CD4-positive, alpha-beta memory T cell (primary cell): ENCODE measurements around the gene PARP1. TPM values are rescaled to one million over a fixed set of nuclear protein-coding genes. Genes with fewer than 3 reads are reported as not detected.

Experiments
- CTCF ChIA-PET: fragments of 350-600 bp; sonication (Branson Sonifier 250); formaldehyde crosslinking; loops from one replicate; lab custom pipeline; 2021; ENCODE audit warnings: inconsistent platforms; ENCODE audit not compliant: partially characterized antibody; lab: Charles Lee
- POLR2A ChIA-PET: fragments of 350-600 bp; sonication (Branson Sonifier 250); formaldehyde crosslinking; loops from one replicate; lab custom pipeline; 2021; ENCODE audit not compliant: partially characterized antibody; lab: Charles Lee
- DNase-seq, 5 donors: peaks; one replicate each; pipeline versions ENCODE4 v3.0.0 to v3.0.0-alpha.2; 2020 to 2022; ENCODE audit warnings: mixed read lengths in 1 of 5
- H3K27ac ChIP-seq: one replicate; pipeline ENCODE4 v1.7.0; 2013; ENCODE audit warnings: low read depth, low read length
- H3K27me3 ChIP-seq: 2 replicates; pipeline ENCODE4 v1.7.0; 2013; ENCODE audit warnings: mild to moderate bottlenecking, low read length, moderate library complexity; ENCODE audit not compliant: insufficient read depth
- H3K36me3 ChIP-seq: 2 replicates; pipeline ENCODE4 v1.7.0; 2013; ENCODE audit warnings: mild to moderate bottlenecking, low read length, moderate library complexity; ENCODE audit not compliant: insufficient read depth
- H3K4me1 ChIP-seq: 2 replicates; pipeline ENCODE4 v1.7.0; 2013; ENCODE audit warnings: mild to moderate bottlenecking, low read length, moderate library complexity; ENCODE audit not compliant: insufficient read depth
- H3K4me3 ChIP-seq, 2 donors: one replicate each; pipeline ENCODE4 v1.7.0; 2013; ENCODE audit warnings: low read length in 2 of 2, mild to moderate bottlenecking in 1 of 2
- H3K9me3 ChIP-seq, 2 donors: one replicate each; pipeline ENCODE4 v1.7.0; 2013; ENCODE audit warnings: low read length in 2 of 2, control low read depth in 1 of 2; ENCODE audit not compliant: control insufficient read depth in 1 of 2
- H3K27ac Mint-ChIP-seq, 7 donors: one replicate each; pipeline ENCODE4 v1.8.0; 2020 to 2021; ENCODE audit warnings: mixed read lengths in 7 of 7, mild to moderate bottlenecking in 6 of 7, inconsistent platforms in 3 of 7, moderate library complexity in 3 of 7
- H3K27me3 Mint-ChIP-seq, 2 donors: one replicate each; pipeline ENCODE4 v1.8.0; 2020 to 2021; ENCODE audit warnings: mixed read lengths in 2 of 2
- H3K36me3 Mint-ChIP-seq, 2 donors: one replicate each; pipeline ENCODE4 v1.8.0; 2020 to 2021; ENCODE audit warnings: mixed read lengths in 2 of 2, inconsistent platforms in 1 of 2, mild to moderate bottlenecking in 1 of 2
- H3K4me1 Mint-ChIP-seq, 4 donors: one replicate each; pipeline ENCODE4 v1.8.0; 2020 to 2021; ENCODE audit warnings: mixed read lengths in 4 of 4, mild to moderate bottlenecking in 1 of 4
- H3K4me3 Mint-ChIP-seq, 8 donors: one replicate each; pipeline ENCODE4 v1.8.0; 2020 to 2021; ENCODE audit warnings: mixed read lengths in 8 of 8, mild to moderate bottlenecking in 7 of 8, moderate library complexity in 6 of 8, inconsistent platforms in 3 of 8
- H3K9me3 Mint-ChIP-seq, 8 donors: one replicate each; pipeline ENCODE4 v1.8.0; 2020 to 2021; ENCODE audit warnings: mixed read lengths in 8 of 8, mild to moderate bottlenecking in 5 of 8, inconsistent platforms in 3 of 8, moderate library complexity in 1 of 8
- intact Hi-C: fragments of 100-400 bp; cut with micrococcal nuclease; formaldehyde crosslinking; loops from one replicate; pipeline ENCODE4 v1.15.1; 2023
- polyA plus RNA-seq, 2 donors: library from polyadenylated mRNA; unstranded; fragments of 300-500 nt; fragmentation: Illumina TruSeq; gene quantifications; one replicate each; pipeline ENCODE4 v1.2.3, GENCODE V29; 2021
- total RNA-seq, 2 experiments: library from RNA; stranded (reverse); gene quantifications; one replicate each; pipeline ENCODE4 v1.2.3, GENCODE V29; 2021

PARP1 gene
- total and polyA plus RNA-seq, 4 experiments from 2014 or later, result 73.0 to 148 (median 125) TPM

GRCh38 chr1:226372885-226373284 lies 35.0 kb downstream of the PARP1 start:
- H3K27me3 ChIP-seq, result no peaks in the 10 kb centered on the region
- peaks cover 71 to 98% of the 10 kb centered on the region in 2 donors for H3K36me3 Mint-ChIP-seq
- H3K9me3 Mint-ChIP-seq, result peaks cover 0 to 1% (median 0%) of the 10 kb centered on the region in 8 donors
- no peaks in the 10 kb centered on the region for H3K27me3 Mint-ChIP-seq
- H3K4me1 ChIP-seq, result no peaks in the 10 kb centered on the region
- DNase-seq, result no peak
- peak overlapping the region in 3 of 7 donors; percentile 30 to 68 (median 46) for H3K27ac Mint-ChIP-seq
- H3K36me3 ChIP-seq, result peaks cover 95% of the 10 kb centered on the region
- CTCF ChIA-PET, result no interaction called here
- no peak overlapping the region for H3K27ac ChIP-seq
- no peaks in the 10 kb centered on the region for H3K4me1 Mint-ChIP-seq
- H3K4me3 ChIP-seq, result no peak overlapping the region
- no peaks in the 10 kb centered on the region for H3K9me3 ChIP-seq
- H3K4me3 Mint-ChIP-seq, result no peak overlapping the region
- intact Hi-C loops, result no loop called here
- POLR2A ChIA-PET, result no interaction called here

DNA sequence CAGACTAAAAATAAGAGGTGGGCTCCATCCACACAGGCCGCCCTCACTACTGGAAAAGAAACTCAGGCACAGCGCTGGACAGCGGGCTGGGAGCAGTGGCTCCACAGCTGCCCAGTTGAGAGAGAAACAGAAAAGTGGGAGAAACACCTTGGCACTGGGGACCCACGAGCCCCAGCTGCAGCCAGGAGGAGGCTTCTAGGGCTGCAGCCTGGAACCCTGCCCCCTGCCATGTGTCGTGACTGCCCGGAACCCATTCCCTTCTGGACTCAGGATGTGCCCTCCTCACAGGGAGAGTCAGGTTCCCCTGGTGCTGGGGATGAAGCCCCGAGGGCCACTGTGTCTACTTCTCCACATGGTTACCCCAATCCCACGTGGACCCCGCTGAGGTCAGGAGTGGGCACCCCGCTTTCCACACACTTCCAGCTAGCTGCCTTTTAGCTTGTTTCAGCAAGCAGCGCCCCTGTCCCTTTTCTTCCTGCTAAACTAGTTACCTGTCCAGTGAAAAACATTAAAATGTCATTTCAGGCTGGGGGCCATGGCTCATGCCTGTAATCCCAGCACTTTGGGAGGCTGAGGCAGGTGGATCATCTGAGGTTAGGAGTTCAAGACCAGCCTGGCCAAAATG lies 35.9 kb downstream of the PARP1 start:
- no peak overlapping the region for H3K4me3 ChIP-seq
- no peaks in the 10 kb centered on the region for H3K27me3 ChIP-seq
- POLR2A ChIA-PET, result no interaction called here
- no peaks in the 10 kb centered on the region for H3K4me1 ChIP-seq
- CTCF ChIA-PET, result no interaction called here
- Mint-ChIP-seq H3K36me3 (peaks cover 70 to 98% of the 10 kb centered on the region in 2 donors), H3K4me3 (no peak overlapping the region), H3K27me3 (no peaks in the 10 kb centered on the region), H3K4me1 (no peaks in the 10 kb centered on the region), H3K9me3 (peaks cover 0 to 1% (median 0%) of the 10 kb centered on the region in 8 donors), H3K27ac (no peak overlapping the region)
- no peak overlapping the region for H3K27ac ChIP-seq
- no peak for DNase-seq
- no peaks in the 10 kb centered on the region for H3K9me3 ChIP-seq
- H3K36me3 ChIP-seq, result peaks cover 95% of the 10 kb centered on the region
- intact Hi-C loops, result no loop called here

- POLR2A ChIA-PET, result no interaction called here
- no peak for DNase-seq
Measured at GRCh38 chr1:226371027-226371694, 36.7 kb downstream of the PARP1 start.

GRCh38 chr1:226370144-226370923 lies 37.6 kb downstream of the PARP1 start:
- POLR2A ChIA-PET, result no interaction called here
- Histone ChIP-seq H3K27ac (no peak overlapping the region), H3K4me1 (no peaks in the 10 kb centered on the region), H3K9me3 (no peaks in the 10 kb centered on the region), H3K4me3 (no peak overlapping the region), H3K27me3 (no peaks in the 10 kb centered on the region), H3K36me3 (peaks cover 95% of the 10 kb centered on the region)
- no peaks in the 10 kb centered on the region for H3K27me3 Mint-ChIP-seq
- CTCF ChIA-PET, result no interaction called here
- no peak overlapping the region for H3K4me3 Mint-ChIP-seq
- H3K27ac Mint-ChIP-seq, result peak overlapping the region in 1 of 7 donors; percentile 36
- intact Hi-C loops, result no loop called here
- H3K4me1 Mint-ChIP-seq, result no peaks in the 10 kb centered on the region
- no peak for DNase-seq
- peaks cover 66 to 97% of the 10 kb centered on the region in 2 donors for H3K36me3 Mint-ChIP-seq
- H3K9me3 Mint-ChIP-seq, result peaks cover 0 to 1% (median 0%) of the 10 kb centered on the region in 8 donors

More at GRCh38 chr1:226371027-226371694, 36.7 kb downstream of the PARP1 start:
- no peak overlapping the region for H3K27ac ChIP-seq
- Mint-ChIP-seq H3K36me3 (peaks cover 64 to 98% of the 10 kb centered on the region in 2 donors), H3K27ac (peak overlapping the region in 1 of 7 donors; percentile 5), H3K4me1 (no peaks in the 10 kb centered on the region), H3K27me3 (no peaks in the 10 kb centered on the region), H3K9me3 (peaks cover 0 to 1% (median 0%) of the 10 kb centered on the region in 8 donors), H3K4me3 (no peak overlapping the region)
- H3K9me3 ChIP-seq, result no peaks in the 10 kb centered on the region
- intact Hi-C loops, result no loop called here
- CTCF ChIA-PET, result no interaction called here
- no peaks in the 10 kb centered on the region for H3K27me3 ChIP-seq
- H3K4me1 ChIP-seq, result no peaks in the 10 kb centered on the region
- no peak overlapping the region for H3K4me3 ChIP-seq
- H3K36me3 ChIP-seq, result peaks cover 94% of the 10 kb centered on the region

DNA sequence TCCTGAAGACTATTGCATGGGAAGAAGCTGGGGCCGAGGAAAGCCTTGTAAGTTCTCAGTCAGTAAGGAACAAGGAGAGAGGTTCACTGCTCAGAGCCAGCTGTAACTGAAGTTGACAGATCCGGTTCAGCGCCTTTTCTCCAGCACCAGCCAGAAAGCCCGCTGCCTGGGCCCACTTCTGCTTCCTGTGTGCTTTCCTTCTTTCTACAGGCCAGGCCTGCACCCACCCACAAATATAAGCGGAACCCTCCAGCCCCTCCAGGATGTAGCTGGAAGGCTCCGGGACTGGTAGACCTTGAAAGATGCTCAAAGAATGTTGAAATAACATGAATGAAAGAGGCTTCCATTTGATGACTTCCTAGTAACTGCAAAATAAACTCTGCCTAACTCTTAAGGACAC lies 38.8 kb downstream of the PARP1 start:
- Histone ChIP-seq H3K9me3 (no peaks in the 10 kb centered on the region), H3K4me3 (no peak overlapping the region), H3K4me1 (no peaks in the 10 kb centered on the region), H3K27me3 (no peaks in the 10 kb centered on the region), H3K36me3 (peaks cover 95% of the 10 kb centered on the region), H3K27ac (no peak overlapping the region)
- intact Hi-C loops, result no loop called here
- ChIA-PET CTCF (no interaction called here), POLR2A (no interaction called here)
- no peak overlapping the region for H3K4me3 Mint-ChIP-seq
- no peaks in the 10 kb centered on the region for H3K4me1 Mint-ChIP-seq
- no peak overlapping the region for H3K27ac Mint-ChIP-seq
- H3K9me3 Mint-ChIP-seq, result peaks cover 0 to 1% (median 0%) of the 10 kb centered on the region in 8 donors
- H3K27me3 Mint-ChIP-seq, result no peaks in the 10 kb centered on the region
- H3K36me3 Mint-ChIP-seq, result peaks cover 66 to 97% of the 10 kb centered on the region in 2 donors
- DNase-seq, result no peak

DNA sequence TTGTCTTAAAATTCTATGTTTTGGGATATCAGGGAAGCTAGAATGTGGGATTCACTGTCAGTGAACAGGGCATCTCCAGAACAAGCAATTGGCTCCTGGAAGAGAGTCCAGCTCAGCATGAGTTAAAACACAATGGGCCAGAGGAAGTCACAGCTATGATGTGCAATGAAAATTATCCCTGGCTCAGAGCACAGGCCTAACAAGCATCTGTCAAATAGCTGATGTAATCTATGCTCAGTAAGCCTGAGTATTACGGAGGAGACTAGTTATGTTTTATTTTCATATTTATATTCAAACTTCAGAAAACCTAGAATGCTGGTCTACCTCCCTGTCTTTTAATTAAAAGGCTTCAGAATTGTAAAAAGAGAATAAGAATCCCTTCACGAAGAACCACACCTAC lies 41.6 kb downstream of the PARP1 start:
- Histone ChIP-seq H3K4me3 (no peak overlapping the region), H3K27me3 (no peaks in the 10 kb centered on the region), H3K27ac (no peak overlapping the region), H3K4me1 (no peaks in the 10 kb centered on the region), H3K9me3 (no peaks in the 10 kb centered on the region), H3K36me3 (peaks cover 94% of the 10 kb centered on the region)
- H3K9me3 Mint-ChIP-seq, result no peaks in the 10 kb centered on the region
- intact Hi-C loops, result no loop called here
- no peaks in the 10 kb centered on the region for H3K4me1 Mint-ChIP-seq
- H3K27ac Mint-ChIP-seq, result peak overlapping the region in 1 of 7 donors; percentile 53
- no peak overlapping the region for H3K4me3 Mint-ChIP-seq
- no peaks in the 10 kb centered on the region for H3K27me3 Mint-ChIP-seq
- POLR2A ChIA-PET, result no interaction called here
- no peak for DNase-seq
- CTCF ChIA-PET, result no interaction called here
- H3K36me3 Mint-ChIP-seq, result peaks cover 64 to 95% of the 10 kb centered on the region in 2 donors

DNA sequence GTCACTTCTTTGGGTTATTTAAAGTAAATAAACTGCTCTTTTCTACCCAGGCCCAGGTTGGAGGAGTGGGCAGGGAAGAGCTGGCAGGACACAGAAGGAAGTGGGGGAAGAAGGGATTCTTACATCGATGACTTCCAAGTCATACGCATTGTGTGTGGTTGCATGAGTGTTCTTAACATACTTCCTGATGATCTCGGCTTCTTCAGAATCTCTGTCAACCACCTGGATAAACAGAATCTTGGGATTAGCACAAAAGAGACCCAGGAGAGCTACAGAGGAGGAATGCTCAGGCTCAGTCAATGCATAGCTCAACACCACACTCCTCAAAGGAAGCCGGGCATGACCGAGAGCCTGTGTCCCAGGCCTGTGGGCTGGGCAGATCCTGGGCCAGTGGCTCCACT lies 42.1 kb downstream of the PARP1 start:
- no peaks in the 10 kb centered on the region for H3K27me3 Mint-ChIP-seq

More for the DNA sequence above, 42.1 kb downstream of the PARP1 start:
- CTCF ChIA-PET, result no interaction called here
- no peak overlapping the region for H3K27ac Mint-ChIP-seq
- H3K36me3 Mint-ChIP-seq, result peaks cover 64 to 94% of the 10 kb centered on the region in 2 donors
- Histone ChIP-seq H3K9me3 (no peaks in the 10 kb centered on the region), H3K27ac (no peak overlapping the region), H3K4me3 (no peak overlapping the region), H3K36me3 (peaks cover 92% of the 10 kb centered on the region), H3K4me1 (no peaks in the 10 kb centered on the region), H3K27me3 (no peaks in the 10 kb centered on the region)
- intact Hi-C loops, result no loop called here
- DNase-seq, result no peak
- H3K4me3 Mint-ChIP-seq, result no peak overlapping the region
- POLR2A ChIA-PET, result no interaction called here
- H3K9me3 Mint-ChIP-seq, result no peaks in the 10 kb centered on the region
- H3K4me1 Mint-ChIP-seq, result no peaks in the 10 kb centered on the region
